Stimulated activated CD8-positive, alpha-beta memory T cell treated with anti-CD3 and anti-CD28 coated beads, Interleukin-7, amount 100 ng/mL, for 48 hours (primary cell): Measurements from ENCODE around the gene SLC13A3.

Source experiments
- DNase-seq, 2 donors: peaks; one replicate each; pipeline ENCODE4 v3.0.0-alpha.2; 2020; ENCODE audit warnings: low read depth in 1 of 2; ENCODE audit errors: extremely low read depth in 1 of 2

The SLC13A3 gene

DNA sequence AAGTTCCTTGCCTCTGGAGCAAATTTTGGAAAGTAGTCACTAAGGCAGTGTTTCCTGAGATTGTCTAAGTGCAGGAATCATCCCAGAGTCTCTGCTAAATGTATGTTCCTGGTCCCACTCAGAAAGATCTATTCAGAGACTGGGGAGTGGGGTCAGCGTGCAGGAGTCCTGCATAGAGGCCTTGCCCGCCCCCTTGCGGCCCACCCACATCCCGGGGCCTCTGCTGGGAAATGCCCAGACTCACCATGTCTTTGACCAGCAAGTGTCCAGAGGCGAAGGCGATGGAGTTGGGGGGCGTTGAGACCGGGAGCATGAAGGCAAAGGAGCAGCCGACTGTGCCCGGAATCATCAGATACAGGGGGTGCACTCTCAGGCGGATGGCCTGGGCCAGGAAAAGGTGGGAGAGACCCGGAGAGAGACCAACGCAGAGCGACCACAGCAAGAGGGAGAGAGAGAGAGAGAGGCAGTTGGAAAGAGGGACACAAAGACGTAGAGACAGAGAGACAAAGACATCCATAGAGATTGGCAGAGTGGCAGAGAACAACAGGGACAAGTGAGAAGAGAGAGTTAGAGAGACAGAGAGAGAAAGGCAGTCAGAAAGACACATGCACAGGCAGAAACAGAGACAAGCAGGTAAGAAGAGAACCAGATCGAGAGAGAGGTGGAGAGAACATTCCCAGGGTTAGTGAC, 87.9 kb downstream of the SLC13A3 start:
- no peak for DNase-seq

DNA sequence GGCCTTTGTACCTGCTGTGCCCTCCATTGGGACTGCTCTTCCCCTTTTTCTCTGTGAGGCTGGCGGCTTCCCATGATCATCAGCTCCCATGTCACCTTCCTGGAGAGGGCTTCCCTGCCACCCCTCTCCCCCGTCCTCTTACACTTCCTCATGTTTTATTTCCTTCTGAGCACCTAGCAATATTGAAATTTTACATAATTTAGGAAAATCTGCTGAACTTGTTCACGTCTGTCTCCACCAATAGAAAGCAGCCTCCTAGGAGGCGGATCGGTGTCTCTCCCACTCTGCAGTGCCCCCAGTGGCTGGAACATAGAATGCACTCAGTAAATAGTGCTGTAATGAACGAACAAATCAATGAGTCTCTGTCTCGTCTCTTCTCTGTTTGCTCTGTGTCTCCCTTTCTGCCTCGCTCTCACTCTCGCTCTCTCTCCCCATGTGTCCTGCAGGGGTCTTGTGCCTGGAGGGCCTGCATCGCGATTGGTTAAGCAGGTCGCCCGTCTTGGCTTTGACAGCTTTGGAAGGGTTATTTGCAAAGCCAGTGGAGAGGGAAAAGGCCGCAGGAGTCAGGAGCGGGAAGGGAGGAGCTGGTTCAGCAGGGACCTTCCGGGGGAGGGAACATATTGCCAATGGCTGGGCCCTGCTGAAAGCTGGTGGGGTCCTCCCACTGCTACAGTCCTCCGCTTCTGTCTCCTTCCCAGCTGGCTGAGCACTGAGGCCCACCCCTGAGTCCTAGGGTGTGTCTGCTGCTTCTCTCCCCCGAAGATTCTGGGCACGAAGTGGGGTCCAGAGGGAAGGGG, 88.7 kb downstream of the SLC13A3 start:
- peak in 1 of 2 donors; percentile 49 for DNase-seq

DNA sequence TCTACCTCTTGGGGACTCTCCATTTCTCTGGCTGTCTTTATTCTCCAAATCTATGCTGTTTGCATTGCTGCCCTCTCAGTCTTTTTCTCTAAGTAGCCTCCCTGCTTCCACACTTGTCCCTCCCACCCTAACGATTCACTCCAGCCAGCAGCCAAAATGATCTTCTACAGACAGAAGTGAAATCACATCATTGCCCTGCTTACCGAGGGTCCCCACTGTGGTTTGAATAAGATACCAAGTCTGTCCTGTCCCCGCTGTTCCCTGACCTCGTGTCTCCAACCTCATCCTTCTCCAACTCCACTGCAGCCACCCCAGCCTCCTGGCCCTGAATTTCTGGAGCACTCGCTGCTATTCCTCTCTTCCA, 89.3 kb downstream of the SLC13A3 start:
- DNase-seq = no peak

DNA sequence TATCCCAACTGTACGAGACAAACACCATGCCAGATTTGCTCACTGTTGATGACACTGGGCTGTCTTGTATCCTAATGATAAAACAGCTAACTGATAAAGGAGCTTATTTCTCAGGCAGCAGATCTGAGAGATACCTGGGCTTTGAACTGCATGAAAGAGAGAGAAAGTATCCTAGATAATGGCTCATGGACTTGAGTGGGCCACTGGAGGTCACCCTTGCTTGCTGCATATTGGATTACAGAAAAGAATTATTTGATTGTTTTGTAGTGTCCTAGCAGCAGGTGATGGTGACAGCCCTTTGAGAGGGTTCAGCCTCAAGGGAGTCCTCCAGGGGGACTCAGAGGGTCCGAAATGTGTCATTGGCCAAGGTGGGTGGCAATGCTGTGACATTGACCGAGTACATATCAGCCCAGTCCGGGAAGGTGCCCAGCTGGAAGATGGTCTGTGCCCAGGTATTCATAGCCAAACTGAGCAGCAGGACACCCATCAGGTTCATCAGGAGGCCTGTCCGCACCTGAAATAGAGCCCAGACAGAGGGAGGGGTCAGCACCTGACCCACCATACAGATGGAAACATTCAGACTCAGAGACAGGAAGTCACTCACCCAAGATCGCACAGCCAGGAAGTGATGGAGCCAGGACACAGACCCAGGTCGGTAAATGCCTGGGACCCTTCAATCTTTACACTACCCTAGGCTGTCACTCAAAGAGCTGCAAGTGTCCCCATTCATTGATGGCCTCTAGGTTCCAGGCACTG, 91.4 kb downstream of the SLC13A3 start:
- no peak for DNase-seq

DNA sequence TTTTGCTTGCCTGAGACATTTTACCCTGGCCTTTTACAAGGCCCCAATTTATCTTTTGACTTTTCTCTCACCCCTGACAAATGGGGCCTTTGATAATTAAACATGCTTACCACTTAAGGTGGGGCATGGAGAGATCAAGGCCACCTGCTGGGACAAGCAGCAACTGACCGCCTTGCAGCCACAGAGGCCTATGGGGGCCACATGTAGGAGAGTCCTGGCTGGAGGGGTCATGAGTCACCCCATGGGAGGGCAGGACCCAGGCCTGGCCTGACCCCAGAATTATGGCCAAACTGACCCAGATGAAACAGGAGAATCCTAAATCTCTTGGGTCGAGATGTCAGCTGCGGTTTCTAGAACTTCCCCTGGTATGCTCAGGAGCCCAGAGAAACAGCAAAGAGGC, 92.3 kb downstream of the SLC13A3 start:
- DNase-seq = no peak

DNA sequence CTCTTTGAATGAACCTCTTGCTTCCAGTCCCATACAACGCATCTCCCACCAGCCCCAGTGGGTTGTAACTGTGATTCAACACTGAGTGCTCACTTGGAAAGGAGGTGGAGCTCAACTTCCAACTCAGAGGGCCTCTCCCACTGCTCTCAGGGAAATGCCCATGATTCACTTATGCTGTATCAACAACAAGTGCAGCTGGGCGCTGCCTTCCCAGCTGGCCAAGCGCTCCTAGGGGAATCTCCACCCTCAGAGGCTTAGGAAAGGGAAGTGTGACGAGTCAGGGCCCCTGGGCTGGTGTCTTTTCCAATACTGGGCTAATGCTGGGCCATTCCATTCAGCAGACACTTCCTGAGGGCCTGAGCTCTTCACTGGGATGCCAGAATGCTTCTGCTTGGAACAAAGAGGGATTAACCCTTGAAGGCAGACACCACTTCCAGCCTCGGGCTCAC, 92.7 kb downstream of the SLC13A3 start:
- peak in 1 of 2 donors; percentile 68 for DNase-seq

DNA sequence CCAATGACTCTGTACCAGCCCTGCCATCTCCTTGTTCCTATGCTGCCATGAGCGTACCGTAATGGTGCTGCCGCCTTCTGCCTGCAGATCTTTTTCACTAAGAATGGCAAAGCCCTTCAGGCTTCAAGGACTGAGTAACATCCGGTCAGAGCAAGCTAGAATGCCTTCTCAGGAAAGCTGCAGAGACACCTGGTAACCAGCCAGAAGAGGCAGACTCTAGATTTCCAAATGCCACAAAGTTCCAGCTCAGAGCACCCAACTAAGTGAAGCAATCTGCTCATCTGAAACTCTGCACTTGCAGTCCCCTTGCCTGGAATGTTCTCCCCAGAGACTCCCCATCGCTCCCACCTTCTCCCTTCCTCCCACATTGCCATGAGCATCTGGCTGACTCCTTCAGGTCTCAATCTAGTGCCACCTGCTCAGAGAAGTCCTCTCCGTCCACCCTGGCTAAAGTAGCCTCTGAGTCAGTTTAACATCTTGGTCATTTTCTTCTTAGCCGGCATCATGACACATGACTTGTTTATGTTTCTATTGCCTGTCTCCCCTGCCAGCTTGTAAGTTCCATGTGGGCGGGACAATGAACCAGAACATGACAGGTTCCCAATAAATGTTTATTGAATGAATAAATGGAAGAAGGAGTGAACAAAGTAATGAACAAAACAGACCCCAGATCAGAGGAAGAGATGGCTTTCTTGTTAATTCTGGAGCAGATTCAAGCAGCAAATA, 93.9 kb downstream of the SLC13A3 start:
- no peak for DNase-seq

DNA sequence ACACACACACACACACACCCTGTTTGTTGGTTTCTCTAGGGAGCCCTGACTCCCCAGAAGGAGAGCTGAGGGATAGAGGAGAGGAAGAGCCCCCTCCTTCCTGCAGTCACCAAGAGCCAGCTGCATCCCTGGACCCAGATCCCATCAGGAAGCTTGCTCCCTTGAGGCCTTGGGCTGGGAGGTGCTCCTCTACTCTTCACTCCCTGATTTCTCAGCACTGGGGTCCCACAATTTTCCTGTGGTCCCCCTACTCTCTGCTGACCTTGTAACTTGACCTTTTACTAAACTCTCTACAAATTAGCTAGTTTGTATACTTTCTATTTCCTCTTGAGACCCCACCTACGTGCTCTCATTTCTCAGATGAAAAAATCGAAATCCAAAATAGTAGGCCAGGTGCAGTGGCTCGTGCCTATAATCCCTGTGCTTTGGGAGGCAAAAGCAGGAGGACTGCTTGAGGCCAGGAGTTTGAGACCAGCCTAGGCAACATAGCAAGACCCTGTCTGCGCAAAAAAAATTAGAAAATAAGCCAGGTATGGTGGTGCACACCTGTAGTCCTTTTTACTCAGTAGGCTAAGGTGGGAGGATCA, 95.8 kb downstream of the SLC13A3 start:
- no peak for DNase-seq

DNA sequence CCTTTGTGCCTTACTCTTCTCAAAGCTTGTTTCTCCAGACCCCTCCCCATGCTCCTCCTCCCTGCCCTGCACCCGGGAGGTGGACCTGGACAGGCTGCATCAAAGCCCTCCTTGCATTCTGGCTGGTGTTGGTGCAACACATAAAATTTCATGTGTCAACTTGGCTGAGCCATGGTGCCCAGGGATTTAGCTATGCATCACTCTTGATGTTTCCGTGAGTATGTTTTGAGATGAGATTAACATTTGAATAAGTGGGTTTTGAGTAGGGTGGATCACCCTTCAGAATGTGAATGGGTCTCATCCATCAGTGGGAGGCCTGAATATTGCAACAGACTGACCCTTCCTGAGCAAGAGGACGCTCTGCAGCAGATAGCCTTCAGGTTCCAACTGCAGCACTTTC, 96.4 kb downstream of the SLC13A3 start:
- DNase-seq = no peak

DNA sequence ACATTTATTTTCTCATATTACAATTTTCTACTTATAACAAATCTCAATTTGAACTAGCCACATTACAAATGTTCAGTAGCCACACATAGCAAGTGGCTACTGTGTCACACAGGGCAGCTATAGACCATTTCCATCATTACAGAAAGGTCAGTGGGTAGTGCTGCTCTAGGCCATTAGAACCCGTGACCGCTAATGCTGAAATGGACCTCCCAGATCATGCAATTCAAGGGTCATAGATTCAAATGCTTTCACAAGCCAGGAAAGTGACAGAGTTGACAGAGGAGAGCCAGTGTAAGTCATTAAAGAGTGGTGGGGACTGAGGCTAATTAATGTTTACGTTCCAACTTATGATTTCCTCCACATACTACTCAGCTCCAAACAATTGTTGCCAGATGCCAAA, 97.3 kb downstream of the SLC13A3 start:
- no peak for DNase-seq

DNA sequence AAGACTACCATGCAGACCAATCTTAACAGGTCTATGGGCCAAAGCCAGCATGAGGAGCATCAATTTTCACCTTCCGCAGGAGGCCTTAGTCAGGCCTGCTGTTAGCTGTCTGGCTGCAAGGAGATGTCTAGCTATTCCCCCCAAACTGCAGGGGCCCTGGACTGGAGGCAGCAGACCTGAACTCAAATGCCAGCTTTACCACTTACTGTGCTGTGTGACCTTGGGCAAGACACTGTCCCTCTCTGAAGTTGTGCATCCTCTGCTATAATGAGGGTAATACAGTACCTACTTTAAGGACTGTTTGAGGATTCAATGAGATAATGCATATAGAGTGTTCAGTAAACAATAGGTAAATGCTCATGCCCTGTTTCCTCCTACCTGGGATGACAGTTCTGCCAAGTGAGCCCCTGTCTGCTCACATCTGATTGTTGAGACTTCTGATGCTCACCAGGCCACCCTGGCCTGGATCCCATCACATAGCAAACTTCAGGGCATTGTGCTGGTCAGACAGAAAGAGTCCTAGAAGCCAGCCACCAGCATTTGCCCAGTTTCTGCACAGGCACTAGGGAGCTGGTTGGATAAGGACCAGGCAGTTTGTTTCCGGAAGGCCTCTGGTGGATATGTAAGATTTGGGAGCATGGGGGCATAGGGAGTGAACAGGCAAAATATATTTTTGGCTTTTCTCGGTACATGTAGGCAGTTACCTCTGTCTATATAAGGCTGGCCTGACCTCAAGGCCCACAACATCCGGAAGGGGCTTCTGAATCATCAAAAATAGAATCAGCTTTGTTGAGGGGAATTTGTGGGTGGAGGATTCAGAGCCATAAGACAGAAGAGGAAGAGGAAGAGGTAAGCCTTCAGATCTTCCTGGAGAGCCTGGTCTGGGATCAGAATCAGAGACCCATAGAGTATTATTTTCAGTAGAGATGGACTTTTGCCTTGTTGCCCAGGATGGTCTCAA, 98.5 kb downstream of the SLC13A3 start:
- DNase-seq = peak in 1 of 2 donors; percentile 38

DNA sequence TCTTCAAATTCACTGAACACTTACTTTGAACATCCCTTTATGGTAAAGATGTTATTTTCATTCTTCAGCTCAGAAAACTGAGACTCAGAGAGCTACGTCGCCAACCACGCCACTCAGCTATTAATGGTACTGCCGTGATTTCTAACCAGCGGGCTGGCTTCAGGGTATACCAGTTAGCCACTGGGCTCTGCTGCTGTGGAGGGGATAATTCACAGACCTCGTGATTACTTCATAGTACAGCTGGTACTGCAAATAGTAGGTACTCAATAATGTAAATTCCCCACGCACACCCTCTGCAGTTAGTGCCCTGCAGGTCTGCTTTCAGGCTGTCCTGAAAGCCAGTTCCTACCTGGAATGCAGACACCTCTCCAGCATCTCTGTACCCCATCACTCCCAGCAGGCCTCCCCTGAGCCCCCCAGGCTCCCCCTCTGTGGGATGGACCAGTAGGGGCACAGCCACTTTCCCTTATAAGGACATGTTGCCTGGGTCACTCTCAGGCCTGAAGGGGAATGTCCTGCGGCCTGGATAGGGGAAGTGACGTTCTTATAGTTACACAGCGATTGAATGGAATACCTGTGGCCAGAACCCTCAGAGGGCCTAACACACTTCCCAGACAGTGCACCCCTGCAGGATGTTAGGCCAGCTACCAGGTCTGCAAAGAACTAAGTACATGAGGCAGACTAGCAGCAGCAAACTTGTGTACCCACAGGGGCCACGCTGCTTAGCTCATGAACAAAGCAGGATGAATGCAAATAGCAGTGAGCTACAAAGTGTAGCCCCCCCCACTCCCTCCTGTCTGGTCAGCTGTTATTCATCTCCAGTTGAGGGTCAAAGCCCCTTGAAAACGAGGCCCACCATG, 99.5 kb downstream of the SLC13A3 start:
- no peak for DNase-seq

DNA sequence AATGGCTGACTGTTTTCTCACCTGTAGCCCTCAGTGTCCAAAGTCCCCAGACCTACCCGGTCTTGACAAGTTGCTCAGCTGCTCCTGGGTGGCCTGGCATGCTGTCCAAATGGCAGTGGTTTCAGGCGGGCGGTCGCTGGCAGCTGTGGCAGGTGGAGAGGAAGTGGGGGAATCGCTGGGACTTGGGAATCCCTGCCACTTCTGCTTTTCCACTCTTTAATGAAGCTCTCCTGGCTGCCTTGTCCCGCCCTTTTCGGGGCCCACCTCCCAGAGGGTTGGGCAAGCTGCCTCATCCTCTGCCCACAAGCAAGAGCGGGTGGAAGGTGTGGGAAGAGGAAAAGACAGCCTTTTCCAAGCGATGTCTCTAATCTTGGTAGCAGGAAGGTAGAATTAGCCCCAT, 100.8 kb downstream of the SLC13A3 start, which contains the start of gene OCSTAMP:
TSS of gene OCSTAMP (minus strand) at position 194 of the 400 bp plus-strand sequence. CDS start at position 100, 94 bp downstream.
- no peak for DNase-seq

DNA sequence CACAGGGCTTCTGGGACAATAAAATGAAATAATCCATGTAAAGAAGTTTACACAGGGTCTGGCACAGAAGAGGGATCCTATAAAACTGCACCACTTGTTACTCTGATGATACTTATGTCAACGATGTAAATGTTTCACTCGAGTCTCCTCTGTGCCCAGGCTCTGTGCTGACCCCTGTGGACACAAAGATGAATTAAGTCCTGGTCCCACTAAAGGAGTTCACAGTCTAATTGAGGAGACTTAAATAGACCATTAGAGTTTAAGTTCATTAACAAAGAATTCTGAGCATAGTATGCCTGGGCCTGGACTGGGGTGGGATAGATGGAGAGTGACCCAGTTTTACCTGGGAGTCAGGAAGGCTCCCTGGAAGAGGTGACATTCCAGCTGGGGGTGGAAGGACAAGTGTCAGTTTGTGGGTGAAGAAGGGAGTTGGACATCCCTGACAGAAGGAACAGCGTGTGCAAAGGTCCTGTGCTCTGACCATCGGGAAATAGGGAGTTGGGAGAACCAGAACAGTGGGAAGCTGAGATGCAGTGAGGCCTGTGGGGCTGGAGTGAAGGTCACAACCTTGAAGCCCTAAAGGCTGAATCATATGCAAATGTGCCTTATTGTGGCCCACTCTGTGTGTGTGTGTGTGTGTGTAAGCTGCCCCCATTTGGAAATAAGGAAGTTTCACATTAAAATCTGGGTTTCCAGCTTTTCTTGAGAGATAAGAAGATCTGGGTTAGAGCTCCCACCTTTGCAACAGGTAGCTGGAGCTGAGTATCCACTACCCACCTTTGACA, 101.9 kb downstream of the SLC13A3 start:
- no peak for DNase-seq

DNA sequence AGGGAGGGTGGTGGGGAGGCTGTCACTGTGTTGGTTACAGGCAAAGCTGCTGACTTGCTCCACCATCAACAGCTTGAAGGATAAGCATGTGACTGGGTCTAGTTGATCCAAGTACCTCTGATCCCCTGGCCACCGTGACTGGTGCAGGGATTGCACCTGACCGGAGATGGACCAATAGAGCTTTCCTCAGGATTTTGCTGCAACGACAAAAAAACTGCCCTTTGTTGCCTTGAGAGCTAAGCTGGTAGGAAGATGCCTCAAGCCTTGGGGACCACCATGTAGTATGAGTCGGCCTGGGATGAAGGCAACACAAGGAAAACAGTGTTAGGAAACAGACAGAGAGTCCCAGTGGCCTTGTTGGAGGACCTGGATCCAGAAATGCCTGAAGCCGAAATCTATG, 102.6 kb downstream of the SLC13A3 start:
- no peak for DNase-seq

DNA sequence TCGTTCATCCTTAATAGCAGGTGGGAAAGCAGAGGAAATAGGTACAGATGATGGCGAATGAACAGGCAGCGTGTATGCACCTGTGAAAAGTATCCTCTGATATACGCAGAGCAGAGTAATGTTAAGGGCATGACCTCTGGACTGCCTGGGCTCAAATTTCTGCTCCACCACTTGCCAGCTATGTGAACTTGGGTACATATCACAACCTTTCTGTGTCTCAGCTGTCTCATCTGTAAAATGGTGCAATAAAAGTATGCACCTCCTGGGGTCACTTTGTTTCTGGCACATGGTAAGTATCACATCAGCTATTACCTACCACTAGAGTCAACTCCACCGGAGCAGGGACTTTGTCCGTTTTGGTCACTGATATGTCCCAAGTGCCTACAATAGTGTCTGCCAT, 103.3 kb downstream of the SLC13A3 start:
- no peak for DNase-seq

DNA sequence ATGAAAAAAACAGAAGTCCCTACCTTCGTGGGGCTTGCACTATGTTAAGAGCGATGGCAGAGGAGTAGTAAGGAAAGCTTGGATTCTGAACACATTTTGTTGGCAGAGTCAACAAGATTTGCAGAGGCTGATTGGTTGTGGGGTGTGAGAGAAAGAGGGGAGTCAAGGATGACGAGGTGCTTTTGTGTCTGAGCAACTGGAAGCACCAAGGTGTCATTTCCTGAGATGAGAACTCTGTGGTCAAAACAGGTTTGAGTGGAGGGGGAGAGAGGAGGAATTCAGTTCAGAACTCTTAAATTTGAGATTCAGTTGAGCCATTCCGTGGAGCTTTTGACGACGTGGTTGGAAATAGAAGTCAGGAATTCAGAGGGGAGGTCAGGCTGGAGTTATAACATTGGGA, 104.3 kb downstream of the SLC13A3 start:
- no peak for DNase-seq

DNA sequence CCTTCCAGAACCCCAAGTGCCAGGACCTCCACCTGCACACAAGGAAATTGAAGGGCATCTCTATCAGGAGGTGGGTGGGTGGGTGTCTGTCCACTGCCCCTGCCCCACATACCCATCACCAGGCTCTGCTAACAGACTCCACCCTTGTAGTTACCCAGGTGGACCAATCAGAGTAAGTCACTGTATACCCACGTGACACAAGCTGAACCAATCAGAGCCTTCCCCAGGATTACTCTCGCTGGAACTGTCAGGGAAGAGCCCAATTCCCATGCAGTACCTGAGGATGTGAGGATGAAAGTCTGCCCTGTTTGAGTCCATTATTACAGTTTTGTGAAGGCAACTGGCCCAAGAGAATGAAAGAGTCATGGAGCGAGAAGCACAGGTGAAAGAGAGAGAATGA, 105.0 kb downstream of the SLC13A3 start:
- DNase-seq = no peak
